Suprapubic skin (tissue), 4 donors: ENCODE measurements around the gene PLXNA2. TPM values are rescaled to one million over a fixed set of nuclear protein-coding genes. Genes with fewer than 3 reads are reported as not detected.

ENCODE experiments used
- DNase-seq, 2 donors: peaks; one replicate each; pipeline ENCODE4 v3.0.0-alpha.2; 2019; ENCODE audit warnings: low spot score in 2 of 2
- H3K27ac ChIP-seq: fragments of 200-600 bp; sonication (generic); one replicate; pipeline ENCODE4 v1.5.1; 2019
- H3K27me3 ChIP-seq: fragments of 200-600 bp; sonication (generic); one replicate; pipeline ENCODE4 v1.5.1; 2019
- H3K36me3 ChIP-seq: fragments of 200-600 bp; sonication (generic); one replicate; pipeline ENCODE4 v1.5.1; 2019
- H3K4me1 ChIP-seq: fragments of 200-600 bp; sonication (generic); one replicate; pipeline ENCODE4 v1.5.1; 2019
- H3K4me3 ChIP-seq: fragments of 200-600 bp; sonication (generic); one replicate; pipeline ENCODE4 v1.5.1; 2019; ENCODE audit warnings: mild to moderate bottlenecking
- H3K9me3 ChIP-seq: fragments of 200-600 bp; sonication (generic); one replicate; pipeline ENCODE4 v1.5.1; 2019
- CTCF ChIP-seq, 2 donors: fragments of 200-600 bp in 1 of 2; fragments of 450-650 bp in 1 of 2; sonication (generic) in 1 of 2; IDR thresholded peaks; one replicate each; pipeline ENCODE4 v1.5.1; 2016 to 2019; ENCODE audit warnings: antibody characterized with exemption in 2 of 2, mild to moderate bottlenecking in 1 of 2, moderate library complexity in 1 of 2
- EP300 ChIP-seq: sonication (generic); formaldehyde crosslinking; IDR thresholded peaks from one replicate; pipeline ENCODE4 v1.6.1; 2017; ENCODE audit warnings: antibody characterized with exemption
- POLR2A ChIP-seq, 2 donors: fragments of 450-650 bp; IDR thresholded peaks; one replicate each; pipeline ENCODE4 v1.6.1; 2017; ENCODE audit warnings: antibody characterized with exemption in 2 of 2, mild to moderate bottlenecking in 2 of 2, moderate library complexity in 2 of 2
- POLR2AphosphoS5 ChIP-seq, 3 donors: sonication (generic); formaldehyde crosslinking; IDR thresholded peaks; one replicate each; pipeline ENCODE4 v1.6.1; 2017; ENCODE audit warnings: antibody characterized with exemption in 3 of 3
- WGBS: methylation state at CpG from one replicate; pipeline ENCODE4 v1.1.5; 2018; 5-methylcytosine and 5-hydroxymethylcytosine counted together
- total RNA-seq, 4 donors: library from RNA; depleted of rRNA; stranded (reverse); fragments of >200 nt; gene quantifications; one replicate each; pipeline ENCODE4 v1.1.0, GENCODE V29; 2016

The PLXNA2 gene
- total RNA-seq, 4 donors from 2014 or later, result 35.3 to 53.9 (median 45.7) TPM

- Histone ChIP-seq H3K4me1 (peaks cover 32% of the 10 kb centered on the region), H3K4me3 (no peak overlapping the region), H3K9me3 (no peaks in the 10 kb centered on the region), H3K27ac (no peak overlapping the region), H3K27me3 (no peaks in the 10 kb centered on the region), H3K36me3 (peaks cover 26% of the 10 kb centered on the region)
- no peak for DNase-seq
- 39% methylated on average over 6 of the region's 6 CpGs for WGBS
- TF ChIP-seq CTCF (IDR thresholded peaks at IDR 0.05) (no peak), EP300 (no peak), POLR2AphosphoS5 (IDR thresholded peaks at IDR 0.05) (no peak), POLR2A (IDR thresholded peaks at IDR 0.05) (no peak)
Measured at GRCh38 chr1:208089761-208090370, 154.3 kb downstream of the PLXNA2 start.

DNA sequence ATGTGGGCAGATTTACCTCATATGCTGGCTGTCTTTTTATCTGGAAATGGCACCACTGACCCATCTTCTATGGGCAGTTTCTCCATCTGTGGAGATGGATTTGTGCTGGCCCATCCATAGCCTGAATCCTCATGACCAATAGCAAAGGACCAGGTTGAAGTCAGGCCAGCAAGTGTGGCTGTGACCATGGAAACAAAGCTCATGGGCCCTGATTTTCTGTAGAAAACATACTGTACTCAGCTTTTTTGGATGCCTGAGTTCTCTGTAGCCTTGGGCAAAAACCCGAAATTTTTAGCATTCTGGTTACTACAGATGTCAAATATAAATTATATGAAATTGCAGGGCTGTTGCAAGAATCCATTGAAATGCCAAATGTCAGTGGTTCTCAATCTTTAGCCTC is 155.0 kb downstream of the PLXNA2 start:
- no peak for DNase-seq
- H3K36me3 ChIP-seq, result peaks cover 22% of the 10 kb centered on the region
- WGBS, result 28% methylated on average over 1 of the region's 1 CpG
- H3K4me3 ChIP-seq, result no peak overlapping the region
- peaks cover 32% of the 10 kb centered on the region for H3K4me1 ChIP-seq
- TF ChIP-seq CTCF (IDR thresholded peaks at IDR 0.05) (no peak), POLR2AphosphoS5 (IDR thresholded peaks at IDR 0.05) (no peak), POLR2A (IDR thresholded peaks at IDR 0.05) (no peak), EP300 (no peak)
- no peaks in the 10 kb centered on the region for H3K27me3 ChIP-seq
- no peak overlapping the region for H3K27ac ChIP-seq
- no peaks in the 10 kb centered on the region for H3K9me3 ChIP-seq

GRCh38 chr1:208088319-208088718 is 155.9 kb downstream of the PLXNA2 start:
- H3K27ac ChIP-seq, result no peak overlapping the region
- peaks cover 32% of the 10 kb centered on the region for H3K4me1 ChIP-seq
- no peaks in the 10 kb centered on the region for H3K9me3 ChIP-seq
- H3K4me3 ChIP-seq, result no peak overlapping the region
- DNase-seq, result no peak
- no peaks in the 10 kb centered on the region for H3K27me3 ChIP-seq
- peaks cover 22% of the 10 kb centered on the region for H3K36me3 ChIP-seq
- 95% methylated on average over 4 of the region's 4 CpGs for WGBS
- TF ChIP-seq CTCF (IDR thresholded peaks at IDR 0.05) (no peak), POLR2A (IDR thresholded peaks at IDR 0.05) (no peak), EP300 (no peak), POLR2AphosphoS5 (IDR thresholded peaks at IDR 0.05) (no peak)

- DNase-seq, result no peak
- H3K27me3 ChIP-seq, result no peaks in the 10 kb centered on the region
- H3K36me3 ChIP-seq, result peaks cover 11% of the 10 kb centered on the region
- 59% methylated on average over 6 of the region's 6 CpGs for WGBS
- TF ChIP-seq EP300 (no peak), POLR2AphosphoS5 (IDR thresholded peaks at IDR 0.05) (no peak), CTCF (IDR thresholded peaks at IDR 0.05) (no peak), POLR2A (IDR thresholded peaks at IDR 0.05) (no peak)
- H3K9me3 ChIP-seq, result no peaks in the 10 kb centered on the region
- peak overlapping the region; percentile 72 for H3K27ac ChIP-seq
- H3K4me1 ChIP-seq, result peaks cover 31% of the 10 kb centered on the region
- peak overlapping the region; percentile 25 for H3K4me3 ChIP-seq
Measured at GRCh38 chr1:208085655-208086515, 158.3 kb downstream of the PLXNA2 start.

DNA sequence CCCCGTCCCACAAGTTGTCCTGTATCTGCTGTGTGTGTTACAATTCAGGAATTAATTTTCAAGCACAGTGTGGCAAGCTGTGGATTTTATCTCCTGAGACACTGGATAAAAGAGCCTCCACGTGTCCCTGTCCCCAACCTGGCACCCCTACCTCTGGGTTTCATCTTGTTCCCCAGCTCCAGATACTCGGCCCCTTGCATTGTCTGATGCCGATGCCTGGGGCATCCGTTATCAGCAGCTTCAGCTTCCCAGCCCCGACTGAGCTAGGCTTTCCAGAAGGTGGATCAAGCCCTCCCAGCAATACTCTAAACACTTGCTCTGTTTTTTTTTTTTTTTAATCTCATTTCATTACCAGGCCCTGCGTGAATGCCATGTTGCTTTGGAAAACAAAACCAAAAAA is 159.4 kb downstream of the PLXNA2 start:
- TF ChIP-seq POLR2A (IDR thresholded peaks at IDR 0.05), result no peak
- no peak for TF ChIP-seq POLR2AphosphoS5 (IDR thresholded peaks at IDR 0.05)
- no peak for TF ChIP-seq CTCF (IDR thresholded peaks at IDR 0.05)
- no peak for TF ChIP-seq EP300
- no peak overlapping the region for H3K4me3 ChIP-seq
- no peak overlapping the region for H3K27ac ChIP-seq
- no peaks in the 10 kb centered on the region for H3K27me3 ChIP-seq
- no peaks in the 10 kb centered on the region for H3K9me3 ChIP-seq
- H3K4me1 ChIP-seq, result peaks cover 19% of the 10 kb centered on the region
- WGBS, result 92% methylated on average over 7 of the region's 7 CpGs
- H3K36me3 ChIP-seq, result peaks cover 9% of the 10 kb centered on the region
- DNase-seq, result no peak
